GM12865 (cell line): ENCODE measurements around the gene LPP.
A peak's percentile ranks its signal among the peaks of the same experiment; 100 is the strongest.

Experiments
- DNase-seq: peaks from one replicate; pipeline ENCODE4 v3.0.0; 2010; ENCODE audit warnings: low read depth
- H3K4me3 ChIP-seq: 2 replicates; pipeline ENCODE4 v1.5.1; 2011; ENCODE audit warnings: mild to moderate bottlenecking, low read depth, low read length, control low read depth
- CTCF ChIP-seq: IDR thresholded peaks from 2 replicates; pipeline ENCODE4 v1.5.1; 2011; ENCODE audit warnings: low read length, control low read depth, low read depth, inconsistent platforms; ENCODE audit not compliant: insufficient read depth; ENCODE audit errors: missing control alignments

The LPP gene

GRCh38 chr3:188380722-188381121, 226.8 kb downstream of the LPP start:
- DNase-seq, result no peak
- no peak overlapping the region for H3K4me3 ChIP-seq
- TF ChIP-seq CTCF, result no peak

- no peak for TF ChIP-seq CTCF
- no peak for DNase-seq
- no peak overlapping the region for H3K4me3 ChIP-seq
Measured at GRCh38 chr3:188383748-188384147, 229.8 kb downstream of the LPP start.

- no peak overlapping the region for H3K4me3 ChIP-seq
- TF ChIP-seq CTCF, result no peak
- no peak for DNase-seq
Measured at GRCh38 chr3:188385295-188385694, 231.3 kb downstream of the LPP start.

- peak; percentile 46 for DNase-seq
Measured at GRCh38 chr3:188389711-188390342, 235.9 kb downstream of the LPP start.

GRCh38 chr3:188390343-188390718, 236.4 kb downstream of the LPP start:
- TF ChIP-seq CTCF, result no peak
- no peak for DNase-seq
- no peak overlapping the region for H3K4me3 ChIP-seq

More at GRCh38 chr3:188389711-188390342, 235.9 kb downstream of the LPP start:
- no peak overlapping the region for H3K4me3 ChIP-seq
- no peak for TF ChIP-seq CTCF

GRCh38 chr3:188390775-188391443, 237.0 kb downstream of the LPP start:
- DNase-seq, result no peak
- no peak overlapping the region for H3K4me3 ChIP-seq
- no peak for TF ChIP-seq CTCF

- H3K4me3 ChIP-seq, result no peak overlapping the region
- DNase-seq, result no peak
- no peak for TF ChIP-seq CTCF
Measured at GRCh38 chr3:188391592-188391991, 237.6 kb downstream of the LPP start.
